Fibroblast of lung (primary cell): Measurements from ENCODE around the gene FLT3LG. TPM values are rescaled to one million over a fixed set of nuclear protein-coding genes. Genes with fewer than 3 reads are reported as not detected.
"Not testable (repeated sequence)": the region's sequence is repeated elsewhere in the genome, so short reads cannot be mapped to it uniquely, and the experiment has no call there.

Source experiments
- DNase-seq, 2 donors: peaks; one replicate each; pipeline versions ENCODE4 v3.0.0 to v3.0.0-alpha.2; 2010; ENCODE audit warnings: low read depth in 2 of 2
- H2AFZ ChIP-seq: 2 replicates; pipeline ENCODE4 v1.5.1; 2012; ENCODE audit warnings: low read length, control low read depth, inconsistent platforms
- H3K27ac ChIP-seq: 2 replicates; pipeline ENCODE4 v1.5.1; 2011; ENCODE audit warnings: low read length, control low read depth; ENCODE audit not compliant: insufficient read depth
- H3K27me3 ChIP-seq: 2 replicates; pipeline ENCODE4 v1.5.1; 2011; ENCODE audit warnings: mild to moderate bottlenecking, low read length; ENCODE audit not compliant: control insufficient read depth, insufficient read depth
- H3K36me3 ChIP-seq: 2 replicates; pipeline ENCODE4 v1.5.1; 2011; ENCODE audit warnings: low read length; ENCODE audit not compliant: control insufficient read depth, insufficient read depth
- H3K4me1 ChIP-seq: 2 replicates; pipeline ENCODE4 v1.5.1; 2011; ENCODE audit warnings: low read length; ENCODE audit not compliant: control insufficient read depth, insufficient read depth; ENCODE audit errors: extremely low read depth
- H3K4me2 ChIP-seq: 2 replicates; pipeline ENCODE4 v1.5.1; 2011; ENCODE audit warnings: low read length, control low read depth; ENCODE audit not compliant: insufficient read depth; ENCODE audit errors: extremely low read depth
- H3K4me3 ChIP-seq, 4 experiments: fragments of 200-600 bp in 1 of 4; sonication (generic) in 1 of 4; replicated peaks in 1 of 4; 2 replicates each; pipeline ENCODE4 v1.5.1; 2011 to 2016; ENCODE audit warnings: low read length in 4 of 4, low read depth in 3 of 4, mild to moderate bottlenecking in 3 of 4, control low read depth in 2 of 4, inconsistent platforms in 1 of 4, mixed read lengths in 1 of 4; ENCODE audit not compliant: insufficient read depth in 1 of 4; ENCODE audit errors: control extremely low read depth in 1 of 4
- H3K79me2 ChIP-seq: 2 replicates; pipeline ENCODE4 v1.5.1; 2012; ENCODE audit warnings: mild to moderate bottlenecking, low read length, inconsistent platforms; ENCODE audit not compliant: control insufficient read depth, insufficient read depth
- H3K9ac ChIP-seq: 2 replicates; pipeline ENCODE4 v1.5.1; 2011; ENCODE audit warnings: mild to moderate bottlenecking, low read length, control low read depth; ENCODE audit not compliant: insufficient read depth
- H3K9me3 ChIP-seq: 2 replicates; pipeline ENCODE4 v1.5.1; 2012; ENCODE audit warnings: low read depth, low read length; ENCODE audit not compliant: control insufficient read depth, insufficient read depth
- H4K20me1 ChIP-seq: 2 replicates; pipeline ENCODE4 v1.5.1; 2011; ENCODE audit warnings: low read length; ENCODE audit not compliant: control insufficient read depth, insufficient read depth; ENCODE audit errors: extremely low read depth
- CTCF ChIP-seq, 2 donors: IDR thresholded peaks in 1 of 2; conservative IDR thresholded peaks in 1 of 2; 1 replicate in 1 of 2; 2 replicates in 1 of 2; pipeline ENCODE4 v1.5.1; 2011 to 2012; ENCODE audit warnings: low read length in 2 of 2, control low read depth in 1 of 2, inconsistent platforms in 1 of 2, low read depth in 1 of 2, mild to moderate bottlenecking in 1 of 2
- EZH2 ChIP-seq: IDR thresholded peaks from 2 replicates; pipeline ENCODE4 v1.5.1; 2012; ENCODE audit warnings: low read length, control low read depth, mild to moderate bottlenecking; ENCODE audit errors: missing control alignments
- polyA plus RNA-seq, 2 donors: library from polyadenylated mRNA; depleted of rRNA in 1 of 2; stranded (reverse) in 1 of 2; unstranded in 1 of 2; fragments of >200 nt; gene quantifications; 2 replicates each; pipeline ENCODE4 v1.2.1, GENCODE V29; 2011 to 2012; ENCODE audit warnings: missing spikeins in 1 of 2
- total RNA-seq: library from RNA; depleted of rRNA; stranded (reverse); fragments of >200 nt; gene quantifications from 2 replicates; pipeline ENCODE4 v1.2.1, GENCODE V29; 2014

Gene FLT3LG
- total and polyA plus RNA-seq, 2 donors (not counting 1 experiment from before 2014, with no cell fraction given): 4.4 to 4.5 TPM

- H3K9ac ChIP-seq: peak overlapping the region; percentile 44
- peaks cover 3% of the 10 kb centered on the region for H3K36me3 ChIP-seq
- TF ChIP-seq CTCF (conservative IDR thresholded peaks at IDR 0.05 in 1 of 2, IDR thresholded peaks at IDR 0.05 in 1 of 2; ENCODE audit: low read depth in 1 of 2, low read length in 2 of 2): no peak
- TF ChIP-seq EZH2: no peak
- peak; percentile 68 to 78 for DNase-seq
- H3K27me3 ChIP-seq: peaks cover 40% of the 10 kb centered on the region
- H3K4me1 ChIP-seq: no peaks in the 10 kb centered on the region
- H3K27ac ChIP-seq: no peak overlapping the region
- H3K79me2 ChIP-seq: no peaks in the 10 kb centered on the region
- peak overlapping the region; percentile 83 for H2AFZ ChIP-seq
- H3K9me3 ChIP-seq: no peaks in the 10 kb centered on the region
- no peaks in the 10 kb centered on the region for H4K20me1 ChIP-seq
- H3K4me3 ChIP-seq: peak overlapping the region; percentile 61 to 71 (median 64)
- H3K4me2 ChIP-seq: peak overlapping the region; percentile 90
These were observed 31.1 kb upstream of the FLT3LG start for GRCh38 chr19:49442771-49443365.

- no peaks in the 10 kb centered on the region for H3K79me2 ChIP-seq
- peak overlapping the region; percentile 61 to 71 (median 64) for H3K4me3 ChIP-seq
- H3K4me2 ChIP-seq: peak overlapping the region; percentile 90
- H3K27ac ChIP-seq: peak overlapping the region; percentile 23
- H4K20me1 ChIP-seq: no peaks in the 10 kb centered on the region
- H3K36me3 ChIP-seq: peaks cover 3% of the 10 kb centered on the region
- H2AFZ ChIP-seq: peak overlapping the region; percentile 83
- no peaks in the 10 kb centered on the region for H3K4me1 ChIP-seq
- peak; percentile 92 to 94 for DNase-seq
- H3K9me3 ChIP-seq: no peaks in the 10 kb centered on the region
- peak overlapping the region; percentile 44 for H3K9ac ChIP-seq
- TF ChIP-seq CTCF (conservative IDR thresholded peaks at IDR 0.05 in 1 of 2, IDR thresholded peaks at IDR 0.05 in 1 of 2; ENCODE audit: low read depth in 1 of 2, low read length in 2 of 2): peak; percentile 74 to 84
- no peak for TF ChIP-seq EZH2
- H3K27me3 ChIP-seq: peaks cover 34% of the 10 kb centered on the region
These were observed 30.5 kb upstream of the FLT3LG start for GRCh38 chr19:49443366-49444099.

GRCh38 chr19:49444100-49444700, 29.8 kb upstream of the FLT3LG start:
- Histone ChIP-seq H3K27me3 (peaks cover 27% of the 10 kb centered on the region), H2AFZ (peak overlapping the region; percentile 24), H3K4me2 (peak overlapping the region; percentile 90)
- DNase-seq, H3K9ac ChIP-seq, H3K4me3 ChIP-seq, H4K20me1 ChIP-seq, H3K9me3 ChIP-seq, H3K79me2 ChIP-seq, H3K27ac ChIP-seq, H3K36me3 ChIP-seq, H3K4me1 ChIP-seq: not testable (repeated sequence)
